ENCODE data around the gene HACD3. TPM values are rescaled to one million over a fixed set of nuclear protein-coding genes. Genes with fewer than 3 reads are reported as not detected.

The HACD3 gene
- total and polyA plus RNA-seq, 2 donors from 2014 or later = 52.1 to 89.3 TPM

DNA sequence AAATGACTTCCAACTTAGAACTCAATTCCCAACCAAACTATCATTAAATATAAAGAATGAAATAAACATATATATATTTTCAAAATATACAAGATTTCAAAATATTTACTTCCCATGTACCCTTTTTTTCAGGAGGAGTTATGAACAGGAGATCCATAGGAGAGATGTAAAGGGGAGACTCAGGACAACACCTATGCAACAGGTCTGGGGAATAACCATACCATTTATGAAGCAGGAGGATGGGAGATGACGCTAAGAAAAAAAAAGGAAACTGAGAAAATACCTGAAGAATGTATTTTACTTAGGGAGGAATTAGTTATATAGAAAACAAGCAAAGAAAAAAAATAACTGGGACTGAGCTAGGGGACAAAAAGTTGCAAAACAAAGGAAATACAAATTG is 56.8 kb downstream of the HACD3 start:
- H3K9me3 ChIP-seq (ENCODE audit: control insufficient read depth in 2 of 3, insufficient read depth in 1 of 3, low read length in 3 of 3) = no peaks in the 10 kb centered on the region
- FAIRE-seq = no peak
- H3K27ac ChIP-seq (ENCODE audit: low read depth in 2 of 2, low read length in 2 of 2) = no peak overlapping the region
- H3K36me3 ChIP-seq (ENCODE audit: control insufficient read depth in 2 of 3, insufficient read depth in 3 of 3, low read length in 3 of 3) = peaks cover 2 to 36% (median 30%) of the 10 kb centered on the region in 3 donors
- intact Hi-C loops (cut with DNase I) = no loop called here
- no peak overlapping the region for H3K4me3 ChIP-seq (ENCODE audit: low read length in 3 of 3)
- TF ChIP-seq, protein P1, sequence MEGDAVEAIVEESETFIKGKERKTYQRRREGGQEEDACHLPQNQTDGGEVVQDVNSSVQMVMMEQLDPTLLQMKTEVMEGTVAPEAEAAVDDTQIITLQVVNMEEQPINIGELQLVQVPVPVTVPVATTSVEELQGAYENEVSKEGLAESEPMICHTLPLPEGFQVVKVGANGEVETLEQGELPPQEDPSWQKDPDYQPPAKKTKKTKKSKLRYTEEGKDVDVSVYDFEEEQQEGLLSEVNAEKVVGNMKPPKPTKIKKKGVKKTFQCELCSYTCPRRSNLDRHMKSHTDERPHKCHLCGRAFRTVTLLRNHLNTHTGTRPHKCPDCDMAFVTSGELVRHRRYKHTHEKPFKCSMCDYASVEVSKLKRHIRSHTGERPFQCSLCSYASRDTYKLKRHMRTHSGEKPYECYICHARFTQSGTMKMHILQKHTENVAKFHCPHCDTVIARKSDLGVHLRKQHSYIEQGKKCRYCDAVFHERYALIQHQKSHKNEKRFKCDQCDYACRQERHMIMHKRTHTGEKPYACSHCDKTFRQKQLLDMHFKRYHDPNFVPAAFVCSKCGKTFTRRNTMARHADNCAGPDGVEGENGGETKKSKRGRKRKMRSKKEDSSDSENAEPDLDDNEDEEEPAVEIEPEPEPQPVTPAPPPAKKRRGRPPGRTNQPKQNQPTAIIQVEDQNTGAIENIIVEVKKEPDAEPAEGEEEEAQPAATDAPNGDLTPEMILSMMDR (IDR thresholded peaks at IDR 0.05; ENCODE audit: borderline replicate concordance, extremely low read depth, insufficient read depth) = no peak
- no peaks in the 10 kb centered on the region for H3K4me1 ChIP-seq (ENCODE audit: control insufficient read depth in 2 of 3, insufficient read depth in 2 of 3, low read depth in 1 of 3, low read length in 3 of 3)
- no peaks in the 10 kb centered on the region for H3K27me3 ChIP-seq (ENCODE audit: control insufficient read depth, insufficient read depth, low read length)
- H3K9ac ChIP-seq (ENCODE audit: low read length in 3 of 3) = no peak overlapping the region
- DNase-seq = no peak

DNA sequence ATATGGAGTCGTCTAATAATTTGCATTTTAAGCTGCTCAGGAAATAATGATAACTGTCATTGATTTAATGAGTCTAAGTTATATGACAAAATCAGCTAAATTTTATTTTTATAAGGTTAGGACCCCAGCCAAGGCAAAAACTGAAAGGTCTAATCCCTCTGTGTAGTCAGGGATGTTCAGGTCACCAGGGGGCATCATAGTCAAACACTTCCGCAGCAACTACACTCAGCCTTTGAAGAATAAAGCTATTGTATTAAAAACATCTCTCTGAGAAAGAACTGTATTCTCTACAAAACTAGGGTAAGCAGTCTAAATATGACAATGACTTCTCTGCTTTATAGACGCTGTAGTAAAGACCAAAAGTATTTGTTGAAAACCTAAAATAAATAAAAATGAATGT is 65.7 kb downstream of the HACD3 start:
- Histone ChIP-seq H3K4me1 (ENCODE audit: control insufficient read depth in 2 of 3, insufficient read depth in 2 of 3, low read depth in 1 of 3, low read length in 3 of 3) (no peaks in the 10 kb centered on the region), H3K27ac (ENCODE audit: low read depth in 2 of 2, low read length in 2 of 2) (no peak overlapping the region), H3K36me3 (ENCODE audit: control insufficient read depth in 2 of 3, insufficient read depth in 3 of 3, low read length in 3 of 3) (peaks cover 8 to 58% (median 35%) of the 10 kb centered on the region in 3 donors), H3K4me3 (ENCODE audit: low read length in 3 of 3) (no peak overlapping the region), H3K9me3 (ENCODE audit: control insufficient read depth in 2 of 3, insufficient read depth in 1 of 3, low read length in 3 of 3) (no peaks in the 10 kb centered on the region), H3K27me3 (ENCODE audit: control insufficient read depth, insufficient read depth, low read length) (no peaks in the 10 kb centered on the region), H3K9ac (ENCODE audit: low read length in 3 of 3) (no peak overlapping the region)
- TF ChIP-seq, protein P1 (IDR thresholded peaks at IDR 0.05; ENCODE audit: borderline replicate concordance, extremely low read depth, insufficient read depth) = no peak
- no peak for DNase-seq
- no peak for FAIRE-seq
- intact Hi-C loops (cut with DNase I) = no loop called here

DNA sequence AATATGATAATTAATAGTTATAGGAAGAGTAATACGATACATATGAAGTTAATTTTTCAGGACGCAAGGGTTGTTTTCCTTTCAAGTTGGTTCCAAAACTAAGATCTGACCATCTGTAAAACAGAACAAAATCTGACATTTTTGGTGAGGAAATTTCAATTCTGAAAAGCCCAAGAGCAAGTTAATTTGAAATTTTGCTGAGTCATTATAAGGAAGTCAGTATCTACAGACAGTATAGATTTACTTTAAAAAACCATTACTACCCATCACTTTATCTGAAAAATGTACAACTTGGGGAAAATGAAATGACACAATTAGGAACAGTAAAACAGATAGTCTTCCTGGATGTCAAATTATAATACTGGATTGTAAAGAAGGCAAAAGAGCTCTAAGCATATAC is 68.2 kb downstream of the HACD3 start:
- H3K36me3 ChIP-seq (ENCODE audit: control insufficient read depth in 2 of 3, insufficient read depth in 3 of 3, low read length in 3 of 3) = peaks cover 6 to 43% (median 22%) of the 10 kb centered on the region in 3 donors
- FAIRE-seq (no peak), DNase-seq (no peak)
- no peaks in the 10 kb centered on the region for H3K9me3 ChIP-seq (ENCODE audit: control insufficient read depth in 2 of 3, insufficient read depth in 1 of 3, low read length in 3 of 3)
- H3K4me1 ChIP-seq (ENCODE audit: control insufficient read depth in 2 of 3, insufficient read depth in 2 of 3, low read depth in 1 of 3, low read length in 3 of 3) = no peaks in the 10 kb centered on the region
- H3K27me3 ChIP-seq (ENCODE audit: control insufficient read depth, insufficient read depth, low read length) = no peaks in the 10 kb centered on the region
- intact Hi-C loops (cut with DNase I) = no loop called here
- H3K4me3 ChIP-seq (ENCODE audit: low read length in 3 of 3) = no peak overlapping the region
- no peak overlapping the region for H3K9ac ChIP-seq (ENCODE audit: low read length in 3 of 3)
- TF ChIP-seq, protein P1 (IDR thresholded peaks at IDR 0.05; ENCODE audit: borderline replicate concordance, extremely low read depth, insufficient read depth) = no peak
- H3K27ac ChIP-seq (ENCODE audit: low read depth in 2 of 2, low read length in 2 of 2) = no peak overlapping the region

DNA sequence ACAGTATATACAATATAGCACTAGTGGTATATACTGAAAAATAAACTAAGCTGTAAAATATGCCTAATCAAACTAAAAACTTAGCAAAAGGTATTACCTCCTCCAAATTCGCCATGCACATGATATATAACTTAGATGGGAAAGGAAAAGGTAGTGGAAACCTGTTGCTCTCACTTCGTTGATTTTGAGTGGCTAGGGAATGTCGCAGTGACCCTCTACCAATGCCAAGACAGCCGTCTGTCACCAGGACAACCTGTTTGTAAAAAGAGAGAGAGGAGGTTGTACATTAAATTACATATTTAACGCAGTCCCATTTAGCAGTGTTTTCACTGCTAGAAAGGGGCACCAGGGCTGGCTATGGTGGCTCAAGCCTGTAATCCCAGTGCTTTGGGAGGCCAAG is 69.4 kb downstream of the HACD3 start:
- TF ChIP-seq, protein P1 (IDR thresholded peaks at IDR 0.05; ENCODE audit: borderline replicate concordance, extremely low read depth, insufficient read depth) = no peak
- H3K4me1 ChIP-seq (ENCODE audit: control insufficient read depth in 2 of 3, insufficient read depth in 2 of 3, low read depth in 1 of 3, low read length in 3 of 3) = no peaks in the 10 kb centered on the region
- H3K36me3 ChIP-seq (ENCODE audit: control insufficient read depth in 2 of 3, insufficient read depth in 3 of 3, low read length in 3 of 3) = peaks cover 6 to 43% (median 24%) of the 10 kb centered on the region in 3 donors
- H3K27me3 ChIP-seq (ENCODE audit: control insufficient read depth, insufficient read depth, low read length) = no peaks in the 10 kb centered on the region
- FAIRE-seq (no peak), DNase-seq (no peak)
- H3K27ac ChIP-seq (ENCODE audit: low read depth in 2 of 2, low read length in 2 of 2) = no peak overlapping the region
- no peak overlapping the region for H3K9ac ChIP-seq (ENCODE audit: low read length in 3 of 3)
- H3K9me3 ChIP-seq (ENCODE audit: control insufficient read depth in 2 of 3, insufficient read depth in 1 of 3, low read length in 3 of 3) = no peaks in the 10 kb centered on the region
- H3K4me3 ChIP-seq (ENCODE audit: low read length in 3 of 3) = no peak overlapping the region
- intact Hi-C loops (cut with DNase I) = no loop called here
